Measurements from ENCODE around the gene DTNB.

The DTNB gene

DNA sequence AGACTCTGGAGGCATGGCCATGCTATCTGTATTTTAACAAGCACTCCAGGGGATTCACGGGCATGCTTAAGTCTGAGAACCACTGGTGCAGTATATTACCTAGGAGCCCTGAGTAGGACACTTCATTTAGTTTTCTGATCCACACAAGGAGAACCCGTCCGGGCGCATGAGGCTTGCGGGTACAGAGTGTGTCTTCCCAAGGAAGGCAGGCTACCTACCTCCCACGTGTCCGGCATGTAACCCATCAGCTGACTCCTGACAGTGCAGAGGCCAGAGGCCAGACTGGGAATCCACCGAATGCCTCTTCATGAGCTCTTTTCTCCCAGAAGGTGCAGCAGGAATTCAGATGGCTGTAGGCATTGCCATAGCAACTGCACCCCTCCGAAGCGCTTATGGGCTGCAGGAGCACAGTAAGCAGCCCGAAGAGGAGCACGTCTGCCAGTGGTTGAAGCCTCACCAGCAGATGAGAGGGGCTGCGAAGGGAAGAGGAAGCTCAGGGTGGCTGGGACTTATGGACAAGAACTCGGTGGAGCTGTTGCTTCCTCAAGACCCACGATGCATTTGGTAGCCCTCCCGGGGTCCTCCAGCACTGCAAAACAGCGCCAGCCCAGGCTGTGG, 297.9 kb downstream of the DTNB start:
- no peak overlapping the region for H3K4me3 ChIP-seq (ENCODE audit: low read length)
- no peak for TF ChIP-seq ZNF274 (IDR thresholded peaks at IDR 0.05; ENCODE audit: low read depth, low read length)

DNA sequence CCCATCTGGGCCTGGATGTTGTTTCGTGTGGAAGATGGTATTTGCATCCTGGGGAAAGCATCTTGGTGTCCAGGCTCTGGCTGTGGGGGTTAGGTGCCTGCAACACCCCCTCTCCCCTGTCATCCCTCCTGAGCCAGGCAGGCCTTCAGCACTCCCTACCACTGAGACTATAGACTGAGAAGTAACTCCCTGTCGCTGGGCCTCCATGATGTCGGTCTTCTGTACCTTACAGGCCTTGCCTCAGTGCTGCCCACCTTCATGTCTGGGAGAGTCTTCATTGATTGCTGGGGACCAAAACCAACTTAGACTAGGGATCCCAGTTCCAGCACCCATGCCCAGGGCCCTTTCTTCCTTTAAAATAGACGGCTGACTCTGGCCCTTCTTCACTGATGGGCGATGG, 298.6 kb downstream of the DTNB start:
- H3K4me3 ChIP-seq (ENCODE audit: low read length), result no peak overlapping the region
- no peak for TF ChIP-seq ZNF274 (IDR thresholded peaks at IDR 0.05; ENCODE audit: low read depth, low read length)

DNA sequence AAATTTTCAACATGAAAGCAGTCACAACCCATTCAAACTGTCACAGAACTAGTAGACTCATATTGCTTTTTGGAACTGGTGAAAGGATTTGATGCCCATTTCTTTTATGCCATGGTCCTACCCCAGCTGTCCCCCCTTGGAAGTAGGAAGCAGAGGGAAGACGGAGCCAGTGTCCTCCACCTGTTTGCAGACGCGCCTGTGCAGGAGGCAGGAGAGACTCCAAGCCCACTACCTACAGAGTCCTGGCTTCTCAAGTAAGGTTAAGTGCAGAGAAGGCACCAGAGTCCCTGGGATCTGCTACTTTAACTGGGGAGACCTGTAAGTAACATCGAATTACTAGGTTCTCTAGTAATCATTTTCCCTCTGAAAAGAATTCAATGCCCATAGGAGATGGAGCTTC, 299.0 kb downstream of the DTNB start:
- no peak for TF ChIP-seq ZNF274 (IDR thresholded peaks at IDR 0.05; ENCODE audit: low read depth, low read length)

GRCh38 chr2:25373269-25373981, 300.0 kb downstream of the DTNB start:
- no peak for TF ChIP-seq ZNF274 (IDR thresholded peaks at IDR 0.05; ENCODE audit: low read depth, low read length)
- H3K4me3 ChIP-seq (ENCODE audit: low read length), result no peak overlapping the region

More for the DNA sequence above, 299.0 kb downstream of the DTNB start:
- H3K4me3 ChIP-seq (ENCODE audit: low read length), result no peak overlapping the region

GRCh38 chr2:25372405-25373268, 300.7 kb downstream of the DTNB start:
- no peak overlapping the region for H3K4me3 ChIP-seq (ENCODE audit: low read length)
- TF ChIP-seq ZNF274 (IDR thresholded peaks at IDR 0.05; ENCODE audit: low read depth, low read length), result no peak

DNA sequence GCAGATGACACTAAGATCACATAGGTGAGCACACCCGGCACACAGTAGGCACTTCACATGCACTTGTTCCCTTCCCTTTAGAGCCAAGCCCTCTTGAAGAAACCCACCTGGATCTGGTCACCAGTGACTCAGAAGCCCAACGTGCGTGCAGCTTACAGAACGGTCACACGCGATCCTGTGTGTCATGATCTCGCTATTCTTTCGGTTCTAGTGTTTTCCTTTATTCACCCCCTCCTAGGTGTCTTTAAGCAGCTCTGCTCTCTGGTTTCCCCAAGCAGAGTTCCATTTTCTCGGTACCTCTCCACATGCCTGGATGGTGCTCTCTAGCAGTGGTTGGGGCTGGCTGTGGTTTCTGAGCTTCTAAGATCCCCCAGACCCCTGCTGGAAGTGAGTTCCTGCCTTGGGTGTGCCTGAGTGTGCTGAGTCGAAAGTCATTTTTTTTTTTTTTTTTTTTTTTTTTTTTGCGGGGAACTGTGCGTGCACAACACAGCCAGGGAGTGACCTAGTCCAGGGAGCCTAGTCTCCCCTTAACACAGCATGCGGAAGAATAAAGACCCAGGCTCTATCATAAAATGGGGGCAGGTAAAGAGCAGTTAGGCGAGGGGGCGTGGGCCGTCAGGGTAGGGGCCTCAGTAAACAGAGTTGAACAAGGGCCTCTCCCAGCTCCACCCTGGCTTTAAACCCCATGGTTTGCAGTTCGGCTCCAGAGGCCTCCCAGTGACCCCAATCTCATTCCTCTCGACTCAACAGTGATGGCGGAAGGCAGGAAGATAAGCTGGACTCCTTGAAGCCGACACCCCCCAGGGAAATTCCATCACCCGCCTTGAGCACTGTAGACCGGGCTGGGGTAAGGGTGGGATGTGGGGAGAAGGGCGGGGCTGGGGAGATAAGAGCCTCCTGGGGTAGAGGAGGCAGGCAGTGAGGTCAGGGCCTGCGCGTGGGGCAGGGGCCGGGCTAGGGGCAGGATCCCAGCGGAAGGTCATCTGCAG, 301.8 kb downstream of the DTNB start:
- H3K4me3 ChIP-seq (ENCODE audit: low read length), result no peak overlapping the region
- no peak for TF ChIP-seq ZNF274 (IDR thresholded peaks at IDR 0.05; ENCODE audit: low read depth, low read length)

DNA sequence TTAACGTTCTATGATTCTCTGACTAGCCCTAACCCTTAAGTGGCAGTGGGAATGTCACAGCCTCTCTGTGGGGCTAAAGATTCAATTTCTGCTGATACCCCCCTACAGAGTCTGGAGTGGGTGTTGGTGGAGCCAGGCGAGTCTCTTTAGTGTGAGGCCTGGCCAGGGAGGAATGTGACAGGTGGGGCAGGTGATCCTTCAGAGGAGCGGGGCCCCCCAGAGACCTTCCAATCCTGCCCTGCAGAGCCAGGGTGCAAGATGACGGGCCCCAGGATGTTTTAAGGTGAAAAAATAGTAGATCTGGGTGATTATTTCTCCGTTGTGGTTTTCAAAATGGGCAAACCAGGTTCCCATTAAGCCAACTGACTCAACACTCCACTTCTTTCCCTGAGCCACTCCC, 303.5 kb downstream of the DTNB start:
- no peak for TF ChIP-seq ZNF274 (IDR thresholded peaks at IDR 0.05; ENCODE audit: low read depth, low read length)
- H3K4me3 ChIP-seq (ENCODE audit: low read length), result no peak overlapping the region

DNA sequence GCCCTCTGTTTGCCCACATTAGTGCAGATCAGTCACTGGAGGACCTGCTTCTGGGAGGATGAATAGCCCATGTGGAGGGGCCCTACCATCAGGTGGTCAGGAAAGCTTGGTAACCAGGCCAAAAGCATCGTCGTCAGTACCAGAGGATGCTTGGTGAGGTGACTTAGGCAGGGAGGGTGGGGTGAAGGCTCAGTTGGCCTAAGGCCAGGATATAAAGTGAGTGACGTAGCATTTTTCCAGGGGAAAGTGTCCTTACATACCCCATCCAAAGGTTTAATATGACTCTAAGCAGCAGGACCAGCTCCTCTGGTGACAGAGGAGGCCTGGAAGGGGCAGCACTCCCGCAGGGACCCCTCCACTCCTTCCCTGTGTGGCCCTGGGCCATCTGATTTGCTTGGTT, 303.9 kb downstream of the DTNB start:
- no peak for TF ChIP-seq ZNF274 (IDR thresholded peaks at IDR 0.05; ENCODE audit: low read depth, low read length)
- H3K4me3 ChIP-seq (ENCODE audit: low read length), result no peak overlapping the region

- TF ChIP-seq ZNF274 (IDR thresholded peaks at IDR 0.05; ENCODE audit: low read depth, low read length), result no peak
- H3K4me3 ChIP-seq (ENCODE audit: low read length), result no peak overlapping the region
Measured at GRCh38 chr2:25368660-25369059, 304.7 kb downstream of the DTNB start.

GRCh38 chr2:25367296-25367695, 306.1 kb downstream of the DTNB start:
- no peak for TF ChIP-seq ZNF274 (IDR thresholded peaks at IDR 0.05; ENCODE audit: low read depth, low read length)
- no peak overlapping the region for H3K4me3 ChIP-seq (ENCODE audit: low read length)

DNA sequence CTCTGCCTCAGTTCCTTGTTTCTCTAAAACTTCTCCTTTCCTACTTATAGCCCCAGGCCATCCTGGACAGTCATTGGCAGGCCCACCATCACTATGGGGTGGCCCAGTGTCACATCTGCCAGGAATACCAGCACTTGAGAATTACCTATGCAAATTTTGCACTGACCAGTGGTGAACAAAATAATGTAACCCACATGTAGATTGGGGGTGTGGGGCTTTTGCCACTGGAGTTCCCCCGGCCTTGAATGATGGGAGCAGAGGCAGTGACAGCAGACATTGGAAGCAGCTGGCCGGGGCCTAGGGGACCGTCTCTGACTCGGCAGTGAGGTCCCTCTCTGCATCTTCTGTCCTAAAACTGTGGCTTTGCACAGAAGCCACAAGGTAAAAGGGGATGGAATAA, 306.7 kb downstream of the DTNB start:
- H3K4me3 ChIP-seq (ENCODE audit: low read length), result no peak overlapping the region
- no peak for TF ChIP-seq ZNF274 (IDR thresholded peaks at IDR 0.05; ENCODE audit: low read depth, low read length)

GRCh38 chr2:25365241-25365640, 308.1 kb downstream of the DTNB start:
- TF ChIP-seq ZNF274 (IDR thresholded peaks at IDR 0.05; ENCODE audit: low read depth, low read length), result no peak

DNA sequence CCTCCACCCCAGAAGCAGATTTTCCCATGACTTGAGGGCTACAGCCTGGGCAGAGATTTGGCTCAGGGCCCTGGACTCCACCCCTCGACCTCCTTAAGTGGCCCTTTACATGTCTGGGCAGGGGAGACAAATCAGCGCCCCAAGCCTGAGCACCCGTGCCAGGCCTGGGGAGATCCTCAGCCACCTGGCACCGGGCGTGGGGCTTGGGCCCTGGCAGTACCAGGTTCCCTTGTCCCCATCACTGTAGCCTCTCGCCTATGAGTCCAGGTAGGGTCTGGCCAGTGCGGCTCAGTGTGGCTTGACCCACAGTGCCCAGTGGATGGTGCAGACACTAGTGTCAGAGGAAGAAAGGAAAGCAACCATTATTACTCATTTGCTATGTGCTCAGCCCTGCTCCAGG, 309.6 kb downstream of the DTNB start:
- no peak for TF ChIP-seq ZNF274 (IDR thresholded peaks at IDR 0.05; ENCODE audit: low read depth, low read length)
- H3K4me3 ChIP-seq (ENCODE audit: low read length), result peak overlapping the region; percentile 65; the same call in 1 of the 2 replicates

More at GRCh38 chr2:25365241-25365640, 308.1 kb downstream of the DTNB start:
- no peak overlapping the region for H3K4me3 ChIP-seq (ENCODE audit: low read length)
